Stimulated activated CD4-positive, alpha-beta T cell treated with anti-CD3 and anti-CD28 coated beads, Interleukin-2, amount 100 ng/mL, for 24 hours (primary cell): Measurements from ENCODE around the gene RNF144A.

ENCODE experiments used
- DNase-seq, 2 donors: peaks; one replicate each; pipeline ENCODE4 v3.0.0-alpha.2; 2020

The RNF144A gene

DNA sequence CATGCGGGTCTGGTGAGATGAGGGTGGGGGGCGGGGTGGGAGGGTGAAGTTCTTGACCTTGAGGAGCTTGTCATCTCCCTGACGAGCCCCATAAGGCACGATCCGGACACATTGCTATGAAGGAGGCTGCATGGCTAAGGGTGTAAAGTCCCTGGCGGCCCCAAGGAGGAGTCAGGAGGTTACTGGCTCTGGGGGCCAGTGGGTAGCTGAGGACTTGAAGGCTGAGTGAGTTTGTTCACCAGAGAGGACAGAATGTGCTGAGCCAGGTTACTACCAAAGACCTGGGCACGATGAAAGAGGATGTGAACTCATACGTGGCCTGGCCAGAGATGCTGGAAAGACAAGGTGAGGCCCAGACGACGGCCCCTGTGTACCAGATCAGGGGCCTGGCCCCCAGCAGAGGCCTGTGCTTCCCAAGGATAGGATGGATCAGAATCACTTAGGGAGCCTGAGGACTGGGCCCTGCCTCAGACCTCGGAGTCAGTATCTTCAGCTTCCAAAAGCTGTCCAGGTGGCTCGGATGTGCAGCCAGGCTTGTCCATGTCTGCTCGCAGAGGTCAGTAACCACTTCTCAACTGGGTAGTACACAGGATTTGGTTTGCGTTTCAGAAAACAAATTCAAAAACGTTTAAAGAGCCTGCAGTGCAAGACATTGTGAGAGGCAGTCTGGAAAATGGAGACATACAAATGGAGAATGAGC is 110.9 kb downstream of the RNF144A start:
- DNase-seq = no peak

DNA sequence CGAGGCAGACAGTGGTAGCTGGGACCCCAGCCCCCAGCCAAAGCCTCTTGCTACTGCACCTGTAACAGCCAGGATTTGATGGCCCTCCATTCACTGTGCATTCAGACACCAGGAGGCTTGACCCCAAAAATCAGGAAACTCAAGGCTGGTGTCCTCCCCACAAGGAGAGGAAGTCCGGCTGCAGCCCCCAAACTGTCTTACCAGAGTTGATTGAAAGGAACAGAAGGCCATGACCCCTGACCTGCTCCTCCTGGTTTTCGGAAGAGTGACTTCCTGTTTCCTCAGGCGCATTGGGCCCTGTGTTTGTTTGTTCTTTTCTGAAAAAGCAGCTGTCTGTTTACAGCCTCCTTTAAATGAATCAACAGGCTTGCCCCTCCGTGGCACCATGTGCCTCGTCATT is 111.6 kb downstream of the RNF144A start:
- DNase-seq = no peak

DNA sequence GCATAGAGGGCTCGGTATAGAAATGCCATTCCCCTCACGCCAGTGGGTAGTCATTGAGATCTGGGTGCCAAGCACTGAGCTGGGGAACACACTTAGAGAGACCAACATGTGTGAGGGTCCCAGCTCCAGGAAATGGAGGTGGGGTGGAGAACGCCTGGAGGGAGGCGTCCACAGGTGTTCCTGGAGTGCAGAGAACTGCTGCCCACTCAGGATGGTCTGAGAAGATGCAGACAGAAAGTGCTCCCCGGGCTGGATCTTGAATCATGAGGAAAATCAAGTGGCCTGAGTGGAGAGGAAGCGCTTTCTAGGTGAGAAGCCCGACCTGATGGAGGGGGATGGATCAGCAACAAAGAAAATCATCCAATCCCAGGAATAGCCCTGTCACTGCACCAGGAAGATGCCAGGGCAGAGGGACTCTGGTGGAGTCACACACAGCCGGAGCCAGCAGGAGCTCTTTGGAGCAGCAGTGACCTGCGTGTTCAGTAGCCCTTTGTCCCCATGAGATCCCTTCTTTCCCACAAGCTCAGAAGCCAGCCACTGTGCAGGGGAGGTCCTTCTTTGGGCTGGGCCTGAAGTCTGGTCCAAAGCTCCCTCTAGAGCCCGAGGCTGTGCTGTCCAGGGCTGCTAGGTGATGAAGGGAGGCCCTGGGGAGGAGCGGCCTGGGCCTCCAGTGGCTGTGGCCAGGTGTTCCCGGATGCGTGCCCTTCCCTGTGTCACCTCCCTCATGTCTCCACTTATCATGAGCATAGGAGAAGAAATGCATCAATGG is 112.3 kb downstream of the RNF144A start:
- no peak for DNase-seq

DNA sequence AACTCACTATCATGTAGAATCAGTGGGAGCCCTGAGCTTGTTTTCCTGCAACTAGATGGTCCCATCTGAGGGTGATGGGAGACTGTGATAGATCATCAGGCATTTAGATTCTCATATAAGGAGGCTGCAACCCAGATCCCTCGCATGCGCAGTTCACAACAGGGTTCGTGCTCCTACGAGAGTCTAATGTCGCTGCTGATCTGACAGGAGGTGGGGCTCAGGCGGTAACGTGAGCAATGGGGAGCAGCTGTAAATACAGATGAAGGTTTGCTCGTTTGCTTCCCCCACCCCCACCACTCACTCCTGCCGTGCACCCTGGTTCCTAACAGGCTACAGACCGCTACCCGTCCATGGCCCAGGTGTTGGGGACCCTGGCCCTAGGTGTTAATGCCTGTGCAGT is 113.6 kb downstream of the RNF144A start:
- DNase-seq = no peak

DNA sequence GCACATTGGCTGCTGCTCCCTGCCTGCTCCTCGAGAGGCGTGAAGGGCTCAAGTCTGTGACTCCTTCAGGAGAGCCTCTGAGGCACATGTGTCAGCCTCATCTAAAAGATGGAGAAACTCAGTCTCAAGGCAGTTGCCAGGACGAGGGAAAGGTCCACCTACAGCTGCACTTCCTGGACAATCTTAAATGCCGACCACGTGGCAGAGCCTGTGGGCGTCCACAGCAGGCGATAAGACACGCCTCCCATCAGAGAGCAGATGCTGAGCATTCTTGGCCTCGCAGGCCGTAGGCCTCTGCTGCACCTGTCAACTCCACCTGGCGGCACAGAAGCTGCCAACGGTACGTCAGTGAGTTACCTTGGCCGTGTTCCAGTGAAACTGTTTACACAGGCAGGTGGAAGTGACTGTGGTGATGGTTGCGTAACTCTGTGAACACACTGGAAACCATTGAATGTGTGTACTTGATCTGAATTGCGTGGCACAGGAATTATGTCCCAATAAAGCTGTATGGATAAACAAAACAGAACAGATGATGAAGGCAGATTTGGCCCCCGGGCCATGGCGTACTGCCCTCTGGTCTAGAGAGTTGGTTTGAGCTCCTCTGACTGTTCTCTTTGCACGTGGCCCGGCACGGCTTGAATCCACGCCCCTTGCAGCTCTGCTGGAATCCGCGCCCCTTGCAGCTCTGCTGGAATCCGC is 114.5 kb downstream of the RNF144A start:
- peak in 1 of 2 donors; percentile 27 for DNase-seq

DNA sequence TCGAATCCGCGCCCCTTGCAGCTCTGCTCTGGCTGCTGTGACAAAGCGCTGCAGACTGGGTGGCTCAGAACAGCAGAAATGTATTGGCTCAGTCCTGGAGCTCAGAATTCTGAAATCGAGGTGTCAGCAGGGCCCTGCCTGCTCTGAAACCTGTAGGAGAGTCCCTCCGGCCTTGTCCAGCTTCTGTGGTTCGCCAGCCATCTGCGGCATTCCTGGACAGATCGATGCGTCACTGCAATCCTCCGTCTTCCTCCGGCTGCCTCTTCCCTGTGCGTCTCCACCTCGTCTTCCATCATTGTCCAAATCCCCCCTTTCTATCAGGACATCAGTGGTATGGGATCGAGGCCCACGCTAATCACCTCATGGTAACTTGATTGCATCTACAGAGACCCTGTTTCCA is 115.2 kb downstream of the RNF144A start:
- DNase-seq = no peak

DNA sequence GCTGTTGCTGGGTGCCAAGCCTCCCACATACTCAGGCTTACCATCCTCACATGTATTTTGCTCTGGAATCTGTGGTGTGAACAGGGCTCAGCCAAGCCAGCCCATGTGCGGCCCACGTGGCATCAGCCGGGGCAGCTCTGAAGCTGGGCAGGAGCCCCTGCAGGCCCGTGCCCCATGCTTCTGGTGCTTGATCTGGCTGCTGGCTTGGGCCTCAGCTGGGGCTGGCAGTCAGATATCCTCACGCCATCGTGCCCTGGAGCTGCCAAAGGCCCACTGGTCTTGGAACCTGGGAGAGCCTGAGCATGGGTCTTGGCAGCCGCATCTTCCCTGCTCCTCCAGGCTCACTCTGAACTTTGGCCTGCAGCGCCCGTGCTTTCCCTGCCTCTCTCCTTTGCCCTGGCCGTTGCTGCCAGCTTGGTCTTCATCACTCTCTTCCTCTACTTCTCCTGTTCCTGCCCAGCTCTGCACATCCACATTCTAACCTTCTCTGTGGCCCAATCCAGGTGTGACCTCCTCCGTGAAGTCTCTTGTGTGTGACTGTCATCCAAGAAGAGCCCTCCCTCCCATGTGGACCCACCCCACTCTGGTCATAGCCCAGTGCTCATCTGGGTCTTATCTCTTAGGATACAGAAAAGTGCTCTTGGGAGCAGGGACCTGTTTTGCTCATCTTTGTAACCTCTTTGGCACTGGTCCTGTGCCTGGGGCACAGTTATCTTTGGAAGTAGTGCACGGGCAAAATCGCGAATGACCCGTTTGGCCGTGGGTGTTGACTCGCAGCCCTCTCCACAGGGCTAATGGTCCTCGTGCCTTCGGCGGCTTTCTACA is 116.1 kb downstream of the RNF144A start:
- no peak for DNase-seq

DNA sequence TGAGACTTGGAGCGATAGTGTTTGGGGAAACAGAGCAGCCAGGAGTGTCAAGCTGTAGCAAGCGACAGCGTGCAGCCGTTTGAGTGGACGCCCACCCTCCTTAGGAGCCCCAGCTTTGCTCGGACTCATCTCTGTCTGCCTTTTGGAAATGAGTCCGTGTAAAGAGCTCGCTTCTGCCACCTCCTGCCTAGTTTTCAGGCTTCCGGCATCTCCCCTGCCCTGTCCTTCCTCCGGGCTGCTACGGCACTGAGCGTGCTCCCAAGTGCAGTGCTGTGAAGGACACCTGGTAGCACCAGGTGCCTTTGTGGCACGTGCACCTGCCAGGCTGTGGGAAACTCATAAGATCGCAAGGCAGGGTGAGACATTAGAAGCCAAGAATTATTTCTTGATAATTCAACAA is 117.1 kb downstream of the RNF144A start:
- DNase-seq = no peak

DNA sequence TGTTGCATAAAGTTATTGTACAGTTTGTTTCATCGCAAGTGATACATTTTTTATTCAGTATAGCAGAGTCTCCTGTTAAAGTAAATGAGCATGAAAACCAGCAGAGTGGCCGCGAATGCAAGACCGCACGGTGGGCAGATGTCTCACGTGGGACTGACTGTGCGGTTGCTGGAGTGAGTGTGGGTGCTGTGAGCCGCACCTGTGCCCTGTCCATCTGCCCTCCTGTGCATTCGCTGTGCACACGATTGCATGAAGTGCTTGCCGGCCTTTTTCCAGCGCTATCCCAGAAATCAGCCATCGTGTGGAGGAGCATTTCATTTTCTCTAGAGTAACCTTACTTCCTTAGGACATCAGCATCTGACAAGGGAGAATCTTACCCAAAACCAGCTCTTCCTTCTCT is 118.7 kb downstream of the RNF144A start:
- DNase-seq = no peak

DNA sequence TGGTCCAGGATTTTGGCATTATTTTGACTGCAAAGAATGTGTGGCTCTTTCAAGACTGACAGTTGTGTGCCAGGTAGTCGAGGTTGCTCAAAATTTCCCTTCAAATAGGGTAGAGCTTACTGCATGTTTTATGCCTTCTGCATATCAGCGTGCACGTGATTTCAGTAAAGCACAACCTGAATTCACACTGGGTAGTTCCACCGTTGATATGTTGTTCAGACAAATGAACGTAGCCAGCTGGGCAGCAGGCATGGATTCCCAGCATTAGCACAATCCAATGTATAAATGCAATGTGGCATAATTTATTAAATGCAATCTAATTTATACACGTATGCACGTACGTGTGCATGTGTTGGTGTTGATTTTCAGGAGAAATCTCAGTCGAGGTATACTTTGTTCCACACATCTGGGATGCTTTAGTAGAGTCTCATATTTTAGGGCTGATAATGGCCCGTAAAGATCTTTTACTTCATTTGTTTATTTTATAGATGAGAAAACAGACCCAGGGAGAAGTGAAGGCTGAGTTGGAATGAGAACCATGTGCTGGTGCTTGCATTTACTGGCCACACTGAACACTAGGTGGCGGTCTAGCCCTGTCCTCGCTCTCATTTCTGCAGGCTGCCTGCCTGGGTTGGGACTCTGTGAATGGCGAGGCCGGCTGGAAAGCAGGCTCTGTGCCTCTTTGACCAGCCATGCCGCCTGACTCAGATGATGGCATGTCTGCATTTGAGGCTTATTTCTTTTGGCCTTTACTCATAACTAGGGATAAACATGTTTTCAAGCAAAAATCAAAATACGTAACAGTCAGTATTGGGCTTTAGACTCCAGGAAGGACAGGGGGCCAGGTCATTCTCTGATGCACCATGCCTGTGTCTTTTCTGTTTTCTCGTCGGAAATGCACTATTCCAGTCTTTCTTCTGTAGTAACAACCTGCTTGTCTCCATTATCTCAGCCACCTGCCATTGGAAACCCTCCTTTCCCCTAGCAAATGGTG is 120.4 kb downstream of the RNF144A start:
- DNase-seq = peak; percentile 60 to 62

DNA sequence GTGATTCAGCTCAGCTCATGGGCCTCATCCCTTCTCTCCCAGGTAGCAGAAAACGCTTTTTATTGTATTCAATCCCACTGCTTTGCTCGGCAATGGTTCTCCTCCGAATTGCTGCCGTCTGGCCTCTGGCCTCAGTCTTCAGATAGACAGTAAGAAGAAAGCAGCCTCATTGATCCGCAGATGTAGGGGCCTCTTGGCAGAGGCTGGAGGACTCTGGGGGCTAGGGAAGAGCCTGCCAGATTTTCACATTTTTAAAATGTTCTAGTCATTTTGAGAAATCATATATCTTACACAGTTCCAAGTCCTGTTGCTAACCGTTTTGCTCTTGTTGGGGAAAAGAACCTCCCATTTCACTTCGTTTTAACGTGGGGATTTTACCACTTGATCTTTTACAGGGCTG is 123.3 kb downstream of the RNF144A start:
- no peak for DNase-seq

DNA sequence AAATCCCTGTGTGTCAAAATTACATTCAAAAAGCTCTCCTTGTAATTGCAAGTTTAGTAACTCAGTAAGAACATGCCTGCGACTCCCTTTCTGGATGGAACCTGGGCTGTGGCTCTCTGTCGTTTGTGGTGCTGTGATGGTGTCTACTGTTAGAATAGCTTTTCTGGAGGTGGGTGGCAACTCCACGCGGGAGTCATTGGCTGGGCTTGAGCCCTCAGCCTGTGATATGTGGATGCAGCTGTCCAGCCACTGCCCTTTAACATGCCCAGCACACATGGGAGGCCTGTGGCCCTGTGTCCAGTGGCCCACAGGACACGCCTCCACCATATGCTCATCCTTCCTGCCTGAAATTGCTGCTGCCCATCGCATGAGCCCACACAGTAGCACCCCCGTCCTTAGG is 124.2 kb downstream of the RNF144A start:
- DNase-seq = no peak

DNA sequence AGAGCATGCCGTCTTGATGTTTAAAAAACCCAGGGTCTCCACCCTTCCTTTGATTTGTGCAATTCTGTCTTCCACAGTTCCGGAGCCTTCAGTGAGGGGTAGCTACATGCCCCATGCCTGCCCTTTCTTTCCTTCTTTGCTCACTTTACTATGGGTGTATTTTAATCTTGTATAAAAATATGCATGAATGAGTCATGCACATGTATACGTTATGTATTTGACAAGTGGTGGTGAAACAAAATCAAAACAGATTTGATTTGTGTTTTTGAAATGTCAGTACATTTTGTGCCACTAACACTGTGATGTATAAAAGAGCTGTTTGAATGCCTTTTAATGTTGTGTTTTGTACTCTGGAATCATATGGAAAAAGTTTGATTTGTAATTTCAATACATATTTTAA is 126.5 kb downstream of the RNF144A start:
- DNase-seq = no peak

DNA sequence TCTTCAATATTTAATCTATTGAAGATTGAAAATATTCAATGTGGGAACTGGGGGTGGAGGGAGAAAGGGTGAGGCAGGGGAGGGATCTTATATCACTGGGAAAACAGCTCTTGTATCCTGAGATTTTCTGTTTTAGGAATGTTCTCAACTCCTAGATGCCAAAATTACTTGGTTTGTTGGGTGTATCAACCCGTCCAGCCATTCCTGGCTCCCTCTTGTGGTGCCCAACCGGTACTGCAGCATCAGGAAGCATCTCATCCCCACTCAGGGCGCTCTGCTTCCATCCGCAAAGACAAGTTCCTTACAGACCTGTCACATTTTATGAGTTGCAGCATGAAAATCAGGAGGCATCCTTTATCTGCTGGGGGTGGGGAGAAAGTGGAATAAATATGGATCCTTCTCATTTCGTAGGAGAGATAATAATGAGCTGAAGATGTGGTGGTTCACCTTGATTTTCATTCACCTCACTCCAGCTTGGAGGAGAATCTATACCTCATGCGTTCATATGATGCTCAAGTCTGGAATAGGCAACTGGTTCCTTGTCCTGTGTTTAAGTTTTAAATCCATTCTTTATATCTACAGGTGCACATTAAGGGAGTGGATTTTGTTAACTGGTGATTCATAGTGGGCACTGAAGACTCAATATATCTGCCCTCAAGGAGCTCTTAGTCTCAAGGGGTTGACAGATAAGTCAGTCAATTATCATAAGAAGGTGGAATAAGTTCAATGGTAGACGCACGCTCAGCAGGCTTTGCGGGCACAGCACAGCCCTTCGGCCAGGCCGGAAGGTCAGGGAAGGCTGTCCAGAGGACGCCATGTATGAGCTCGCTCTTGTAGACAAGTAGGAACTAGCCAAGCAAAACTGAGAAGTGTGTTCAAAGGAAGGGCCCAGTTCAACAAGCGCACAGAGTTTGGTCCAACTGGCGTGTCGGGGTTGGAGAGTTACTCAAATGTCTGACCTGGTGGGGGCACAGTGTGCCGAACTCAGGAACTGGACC is 127.3 kb downstream of the RNF144A start:
- DNase-seq = peak; percentile 66 to 72

DNA sequence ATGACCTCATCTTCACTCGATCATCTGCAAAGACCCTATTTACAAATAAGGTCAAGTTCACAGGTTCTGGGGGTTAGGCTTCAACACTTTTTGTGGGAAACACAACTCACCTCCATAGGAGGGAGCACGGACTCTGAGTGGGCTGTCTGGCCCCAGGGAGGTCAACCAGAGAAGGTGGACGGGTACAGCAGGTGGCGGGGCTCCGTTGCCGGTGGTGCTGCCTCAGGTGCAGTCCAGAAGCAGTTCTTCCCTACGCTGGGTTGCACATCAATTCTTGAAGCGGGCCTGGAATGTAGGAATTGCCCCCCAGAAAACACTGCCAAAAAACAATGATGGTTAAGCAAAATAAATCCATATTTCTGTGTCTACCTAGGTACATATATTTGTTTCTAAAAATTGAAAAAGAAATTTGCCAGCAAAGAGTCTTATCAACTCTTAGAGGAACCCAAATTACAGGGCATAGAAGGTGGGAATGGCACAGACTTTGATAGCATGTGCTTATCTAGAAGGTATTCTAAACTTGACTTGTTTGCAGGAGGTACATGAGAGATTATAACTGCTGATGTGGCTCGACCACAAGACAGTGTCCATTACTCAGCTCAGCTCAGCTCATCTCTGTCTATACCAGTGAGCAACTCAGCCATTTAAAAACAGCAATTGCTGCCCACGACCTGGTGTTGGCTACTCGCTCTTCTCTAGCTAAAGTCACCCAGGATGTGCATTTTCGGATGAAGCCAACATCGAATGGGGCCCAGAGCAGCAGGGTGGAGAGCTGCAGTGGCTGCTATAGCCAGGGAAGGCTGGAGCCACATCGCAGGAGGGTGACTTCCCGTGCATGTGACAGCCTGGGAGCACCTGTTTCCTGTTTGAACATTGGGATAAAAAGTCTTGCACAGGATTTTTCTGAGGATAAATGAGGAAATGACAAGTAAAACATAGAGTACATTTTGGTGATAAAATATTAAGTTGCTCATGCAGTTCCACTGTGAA is 128.7 kb downstream of the RNF144A start:
- DNase-seq = no peak

DNA sequence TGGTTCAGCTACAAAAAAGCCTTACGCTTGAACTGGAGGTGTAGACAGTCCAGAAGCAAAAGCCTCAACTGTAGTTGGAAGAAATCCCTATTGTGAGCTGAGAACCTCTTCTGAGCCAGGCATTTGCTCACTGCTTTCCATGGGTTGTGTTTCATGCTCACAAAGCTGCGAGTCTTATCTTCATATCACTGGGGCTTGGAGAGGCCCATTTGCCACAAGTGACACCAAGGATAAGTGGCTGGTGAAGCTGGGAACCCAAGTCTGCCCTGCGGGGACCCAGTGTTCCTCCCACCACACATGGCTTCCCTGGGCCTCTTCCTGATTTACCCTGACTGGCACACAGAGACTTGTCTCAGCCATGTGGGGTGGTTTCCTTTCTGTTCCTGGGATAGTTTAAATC is 130.4 kb downstream of the RNF144A start:
- no peak for DNase-seq

DNA sequence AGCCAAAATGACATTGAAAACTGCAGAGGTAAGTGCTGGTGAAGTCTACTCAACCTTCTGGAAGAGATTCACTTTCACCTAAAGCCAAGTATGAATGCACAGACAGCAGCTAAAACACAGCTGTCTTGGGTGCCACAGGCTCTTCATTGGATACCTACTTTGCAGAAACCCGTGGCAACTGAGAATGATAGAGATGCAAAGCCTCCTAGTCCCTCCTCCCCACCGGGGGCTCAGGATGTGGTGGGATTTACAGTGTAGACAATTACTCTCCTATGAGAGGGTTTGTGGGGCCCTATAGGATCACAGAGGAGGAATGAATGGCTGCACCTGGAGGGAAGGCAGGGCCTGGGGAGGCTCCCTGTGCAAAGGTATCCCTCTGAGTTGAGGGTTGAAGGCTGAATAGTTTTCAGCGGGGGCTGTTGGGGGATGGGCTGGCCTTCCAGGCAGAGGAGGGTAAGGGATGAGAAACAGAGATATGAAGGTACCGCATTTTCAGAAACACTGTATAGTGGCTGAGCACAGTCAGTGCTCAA is 131.6 kb downstream of the RNF144A start:
- DNase-seq = no peak

DNA sequence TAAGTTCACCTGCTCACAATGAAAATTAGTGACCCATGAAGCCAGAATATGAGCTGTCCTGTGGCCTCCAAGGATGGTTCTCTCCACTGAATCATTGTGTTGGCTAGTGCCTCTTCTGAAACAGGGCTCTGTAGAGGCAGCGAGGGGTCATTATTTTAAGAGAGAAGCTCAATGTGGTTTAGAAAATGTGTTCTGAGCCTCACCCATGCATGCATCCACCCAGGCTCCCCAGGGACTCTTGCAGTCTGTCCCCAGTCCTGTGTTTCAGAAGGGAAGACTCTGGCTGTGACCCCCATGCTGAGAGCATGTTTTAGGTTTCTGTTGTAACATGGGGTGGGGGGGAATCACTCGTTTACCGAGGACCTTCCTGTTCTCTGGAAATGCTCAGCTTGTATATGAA is 135.2 kb downstream of the RNF144A start:
- DNase-seq = no peak
